ENCODE results near the gene TBPL2.
"Not testable (repeated sequence)": the region's sequence is repeated elsewhere in the genome, so short reads cannot be mapped to it uniquely, and the experiment has no call there.

Gene TBPL2

GRCh38 chr14:55441286-55441685 is 870 bp upstream of the TBPL2 start:
- no peak for DNase-seq (ENCODE audit: low read depth, low spot score)

- DNase-seq (ENCODE audit: low read depth, low spot score): no peak
Measured at GRCh38 chr14:55438066-55438683, 2.2 kb downstream of the TBPL2 start.

GRCh38 chr14:55436931-55437330 is 3.5 kb downstream of the TBPL2 start:
- DNase-seq (ENCODE audit: low read depth, low spot score): no peak

- DNase-seq (ENCODE audit: low read depth, low spot score): no peak
Measured at GRCh38 chr14:55436519-55436918, 3.9 kb downstream of the TBPL2 start.

GRCh38 chr14:55434805-55435174 is 5.6 kb downstream of the TBPL2 start:
- DNase-seq (ENCODE audit: low read depth, low spot score): no peak

- no peak for DNase-seq (ENCODE audit: low read depth, low spot score)
Measured at GRCh38 chr14:55433880-55434804, 6.3 kb downstream of the TBPL2 start.

GRCh38 chr14:55432628-55433027 is 7.8 kb downstream of the TBPL2 start:
- no peak for DNase-seq (ENCODE audit: low read depth, low spot score)

- peak; percentile 16 for DNase-seq (ENCODE audit: low read depth, low spot score)
Measured at GRCh38 chr14:55430024-55430690, 10.3 kb downstream of the TBPL2 start.

GRCh38 chr14:55427439-55427838 is 13.0 kb downstream of the TBPL2 start:
- DNase-seq (ENCODE audit: low read depth, low spot score): no peak

- DNase-seq (ENCODE audit: low read depth, low spot score): no peak
Measured at GRCh38 chr14:55426891-55427290, 13.5 kb downstream of the TBPL2 start.

- DNase-seq (ENCODE audit: low read depth, low spot score): no peak
Measured at GRCh38 chr14:55425091-55425490, 15.3 kb downstream of the TBPL2 start.

GRCh38 chr14:55423969-55424368 is 16.4 kb downstream of the TBPL2 start:
- DNase-seq (ENCODE audit: low read depth, low spot score): no peak

GRCh38 chr14:55422338-55422737 is 18.1 kb downstream of the TBPL2 start:
- not testable (repeated sequence) for DNase-seq (ENCODE audit: low read depth, low spot score)

- no peak for DNase-seq (ENCODE audit: low read depth, low spot score)
Measured at GRCh38 chr14:55419663-55420062, 20.8 kb downstream of the TBPL2 start.

- no peak for DNase-seq (ENCODE audit: low read depth, low spot score)
Measured at GRCh38 chr14:55418411-55418810, 22.0 kb downstream of the TBPL2 start.

GRCh38 chr14:55417955-55418354 is 22.5 kb downstream of the TBPL2 start:
- DNase-seq (ENCODE audit: low read depth, low spot score): no peak

GRCh38 chr14:55416866-55417265 is 23.6 kb downstream of the TBPL2 start:
- DNase-seq (ENCODE audit: low read depth, low spot score): no peak

GRCh38 chr14:55414551-55414950 is 25.9 kb downstream of the TBPL2 start:
- no peak for DNase-seq (ENCODE audit: low read depth, low spot score)

- no peak for DNase-seq (ENCODE audit: low read depth, low spot score)
Measured at GRCh38 chr14:55412676-55413075, 27.7 kb downstream of the TBPL2 start.

- peak; percentile 45 for DNase-seq (ENCODE audit: low read depth, low spot score)
Measured at GRCh38 chr14:55411426-55412389, 28.7 kb downstream of the TBPL2 start, which contains the start of gene ATG14. ATG14 (minus strand) TSS chr14:55411830; CDS start chr14:55411822, 8 bp downstream.

GRCh38 chr14:55410876-55411275 is 29.5 kb downstream of the TBPL2 start:
- DNase-seq (ENCODE audit: low read depth, low spot score): no peak

Measured in activated CD4-positive, CD25-positive, alpha-beta regulatory T cell treated with anti-CD3 and anti-CD28 coated beads, Interleukin-2, amount 50 U/mL, for 16 hours (primary cell).